Measurements from ENCODE around the gene MXI1. TPM values are rescaled to one million over a fixed set of nuclear protein-coding genes. Genes with fewer than 3 reads are reported as not detected.

The MXI1 gene
- total RNA-seq, 1 donor from 2014 or later, result 23.5 TPM

GRCh38 chr10:110233846-110234245, 26.4 kb downstream of the MXI1 start:
- no peak for DNase-seq (ENCODE audit: low spot score)
- H3K4me1 ChIP-seq, result no peaks in the 10 kb centered on the region
- no peak overlapping the region for H3K4me3 ChIP-seq
- H3K36me3 Mint-ChIP-seq, result peaks cover 23% of the 10 kb centered on the region
- no peaks in the 10 kb centered on the region for H3K27me3 Mint-ChIP-seq (ENCODE audit: insufficient read depth, low read depth)
- H3K36me3 ChIP-seq, result peaks cover 9% of the 10 kb centered on the region
- H3F3A ChIP-seq (ENCODE audit: low read depth), result no peaks in the 10 kb centered on the region
- H4K20me1 ChIP-seq (ENCODE audit: low read depth), result peaks cover 1% of the 10 kb centered on the region
- H3K4me2 ChIP-seq, result no peak overlapping the region
- H3K27ac Mint-ChIP-seq, result no peak overlapping the region
- no peaks in the 10 kb centered on the region for H3K79me2 ChIP-seq (ENCODE audit: low read depth)
- H3K9me3 Mint-ChIP-seq, result no peaks in the 10 kb centered on the region
- no peak overlapping the region for H3K9ac ChIP-seq
- TF ChIP-seq CTCF (IDR thresholded peaks at IDR 0.05), result no peak
- no peak for TF ChIP-seq EZH2phosphoT487 (IDR thresholded peaks at IDR 0.05)
- TF ChIP-seq EZH2 (IDR thresholded peaks at IDR 0.05), result no peak
- H2AFZ ChIP-seq (replicated peaks), result no peak overlapping the region
- no peak overlapping the region for H3K4me3 Mint-ChIP-seq
- H3K4me1 Mint-ChIP-seq, result no peaks in the 10 kb centered on the region
- no peak overlapping the region for H3K27ac ChIP-seq
- no peaks in the 10 kb centered on the region for H3K9me3 ChIP-seq (ENCODE audit: low read depth)
- H3K27me3 ChIP-seq, result no peaks in the 10 kb centered on the region

GRCh38 chr10:110237894-110238480, 30.6 kb downstream of the MXI1 start:
- Mint-ChIP-seq H3K27ac (no peak overlapping the region), H3K27me3 (ENCODE audit: insufficient read depth, low read depth) (no peaks in the 10 kb centered on the region), H3K4me3 (no peak overlapping the region), H3K9me3 (no peaks in the 10 kb centered on the region), H3K36me3 (peaks cover 26% of the 10 kb centered on the region), H3K4me1 (peaks cover 8% of the 10 kb centered on the region)
- no peak for DNase-seq (ENCODE audit: low spot score)
- Histone ChIP-seq H3K27ac (no peak overlapping the region), H3K27me3 (no peaks in the 10 kb centered on the region), H3K4me1 (no peaks in the 10 kb centered on the region), H3K79me2 (ENCODE audit: low read depth) (no peaks in the 10 kb centered on the region), H3K9me3 (ENCODE audit: low read depth) (no peaks in the 10 kb centered on the region), H3F3A (ENCODE audit: low read depth) (no peaks in the 10 kb centered on the region), H3K9ac (no peak overlapping the region), H3K4me2 (no peak overlapping the region), H2AFZ (replicated peaks) (no peak overlapping the region), H3K4me3 (no peak overlapping the region), H3K36me3 (peaks cover 4% of the 10 kb centered on the region), H4K20me1 (ENCODE audit: low read depth) (peaks cover 7% of the 10 kb centered on the region)
- TF ChIP-seq EZH2phosphoT487 (IDR thresholded peaks at IDR 0.05) (no peak), CTCF (IDR thresholded peaks at IDR 0.05) (no peak), EZH2 (IDR thresholded peaks at IDR 0.05) (no peak)

- no peak for TF ChIP-seq EZH2 (IDR thresholded peaks at IDR 0.05)
- no peak for TF ChIP-seq CTCF (IDR thresholded peaks at IDR 0.05)
- no peak for TF ChIP-seq EZH2phosphoT487 (IDR thresholded peaks at IDR 0.05)
- no peak overlapping the region for H3K9ac ChIP-seq
- no peaks in the 10 kb centered on the region for H3K9me3 ChIP-seq (ENCODE audit: low read depth)
- H4K20me1 ChIP-seq (ENCODE audit: low read depth), result peaks cover 7% of the 10 kb centered on the region
- H3K9me3 Mint-ChIP-seq, result no peaks in the 10 kb centered on the region
- no peaks in the 10 kb centered on the region for H3F3A ChIP-seq (ENCODE audit: low read depth)
- H2AFZ ChIP-seq (replicated peaks), result no peak overlapping the region
- H3K36me3 ChIP-seq, result peaks cover 4% of the 10 kb centered on the region
- no peaks in the 10 kb centered on the region for H3K79me2 ChIP-seq (ENCODE audit: low read depth)
- no peaks in the 10 kb centered on the region for H3K27me3 ChIP-seq
- H3K4me2 ChIP-seq, result no peak overlapping the region
- no peaks in the 10 kb centered on the region for H3K27me3 Mint-ChIP-seq (ENCODE audit: insufficient read depth, low read depth)
- no peak overlapping the region for H3K4me3 ChIP-seq
- no peak overlapping the region for H3K4me3 Mint-ChIP-seq
- H3K27ac Mint-ChIP-seq, result no peak overlapping the region
- no peak overlapping the region for H3K27ac ChIP-seq
- no peak for DNase-seq (ENCODE audit: low spot score)
- H3K36me3 Mint-ChIP-seq, result peaks cover 25% of the 10 kb centered on the region
- H3K4me1 ChIP-seq, result peaks cover 10% of the 10 kb centered on the region
- peaks cover 10% of the 10 kb centered on the region for H3K4me1 Mint-ChIP-seq
Observed at GRCh38 chr10:110239892-110240291, 32.5 kb downstream of the MXI1 start.
